ENCODE data around the gene LIN7B.

LIN7B gene

GRCh38 chr19:49106648-49107135 is 7.5 kb upstream of the LIN7B start:
- peak; percentile 72 for TF ChIP-seq CTCF (conservative IDR thresholded peaks at IDR 0.05; ENCODE audit: low read length)
- DNase-seq (ENCODE audit: low read depth), result peak; percentile 50
- H3K4me3 ChIP-seq (ENCODE audit: low read length), result no peak overlapping the region

GRCh38 chr19:49107625-49108459 is 6.3 kb upstream of the LIN7B start:
- DNase-seq (ENCODE audit: low read depth), result no peak
- TF ChIP-seq CTCF (conservative IDR thresholded peaks at IDR 0.05; ENCODE audit: low read length), result no peak
- H3K4me3 ChIP-seq (ENCODE audit: low read length), result no peak overlapping the region

- TF ChIP-seq CTCF (conservative IDR thresholded peaks at IDR 0.05; ENCODE audit: low read length), result no peak
- no peak overlapping the region for H3K4me3 ChIP-seq (ENCODE audit: low read length)
Measured at GRCh38 chr19:49109051-49109450, 5.1 kb upstream of the LIN7B start.

GRCh38 chr19:49109569-49110233 is 4.5 kb upstream of the LIN7B start:
- no peak for TF ChIP-seq CTCF (conservative IDR thresholded peaks at IDR 0.05; ENCODE audit: low read length)
- DNase-seq (ENCODE audit: low read depth), result no peak
- H3K4me3 ChIP-seq (ENCODE audit: low read length), result no peak overlapping the region

More at GRCh38 chr19:49109051-49109450, 5.1 kb upstream of the LIN7B start:
- DNase-seq (ENCODE audit: low read depth), result no peak

- DNase-seq (ENCODE audit: low read depth), result peak; percentile 38
- TF ChIP-seq CTCF (conservative IDR thresholded peaks at IDR 0.05; ENCODE audit: low read length), result no peak
- H3K4me3 ChIP-seq (ENCODE audit: low read length), result no peak overlapping the region
Measured at GRCh38 chr19:49110567-49110966, 3.6 kb upstream of the LIN7B start.

GRCh38 chr19:49111218-49111998 is 2.8 kb upstream of the LIN7B start:
- H3K4me3 ChIP-seq (ENCODE audit: low read length), result no peak overlapping the region
- TF ChIP-seq CTCF (conservative IDR thresholded peaks at IDR 0.05; ENCODE audit: low read length), result no peak
- no peak for DNase-seq (ENCODE audit: low read depth)

Measured in AG10803 (cell line).